Fibroblast of skin of left quadriceps (primary cell): ENCODE measurements around the gene PACSIN1.
A peak's percentile ranks its signal among the peaks of the same experiment; 100 is the strongest.

ENCODE experiments used
- DNase-seq, 2 experiments: peaks; one replicate each; pipeline ENCODE4 v3.0.0-alpha.2; 2013; ENCODE audit warnings: low read depth in 2 of 2

Gene PACSIN1

GRCh38 chr6:34514593-34515472, 49.0 kb downstream of the PACSIN1 start:
- no peak for DNase-seq

GRCh38 chr6:34515473-34516387, 49.9 kb downstream of the PACSIN1 start:
- no peak for DNase-seq

- no peak for DNase-seq
Measured at GRCh38 chr6:34516391-34517324, 50.8 kb downstream of the PACSIN1 start.

GRCh38 chr6:34517461-34517881, 51.6 kb downstream of the PACSIN1 start:
- DNase-seq: no peak

- no peak for DNase-seq
Measured at GRCh38 chr6:34517966-34518365, 52.1 kb downstream of the PACSIN1 start.

- no peak for DNase-seq
Measured at GRCh38 chr6:34518669-34519365, 52.9 kb downstream of the PACSIN1 start.

GRCh38 chr6:34519971-34520644, 54.2 kb downstream of the PACSIN1 start:
- DNase-seq: no peak

- no peak for DNase-seq
Measured at GRCh38 chr6:34520645-34521462, 55.0 kb downstream of the PACSIN1 start.

- no peak for DNase-seq
Measured at GRCh38 chr6:34521463-34522285, 55.8 kb downstream of the PACSIN1 start.

- DNase-seq: no peak
Measured at GRCh38 chr6:34522761-34523160, 56.9 kb downstream of the PACSIN1 start.

GRCh38 chr6:34523441-34524206, 57.7 kb downstream of the PACSIN1 start:
- no peak for DNase-seq

GRCh38 chr6:34524499-34524898, 58.6 kb downstream of the PACSIN1 start:
- DNase-seq: no peak

GRCh38 chr6:34524971-34525370, 59.1 kb downstream of the PACSIN1 start:
- no peak for DNase-seq

- DNase-seq: no peak
Measured at GRCh38 chr6:34525431-34526175, 59.7 kb downstream of the PACSIN1 start.

GRCh38 chr6:34526241-34526972, 60.5 kb downstream of the PACSIN1 start:
- no peak for DNase-seq

- peak; percentile 70 to 71 for DNase-seq
Measured at GRCh38 chr6:34526992-34527728, 61.3 kb downstream of the PACSIN1 start.
